HL-60 (cell line): ENCODE measurements around the gene TAF4.

Source experiments
- DNase-seq, 2 experiments: peaks; one replicate each; pipeline ENCODE4 v3.0.0-alpha.2; 2010 to 2020; ENCODE audit warnings: low read depth in 1 of 2, low spot score in 1 of 2
- H3K27ac ChIP-seq: fragments of 250-450 bp; sonication (Bioruptor Pico); replicated peaks from 2 replicates; pipeline ENCODE4 v1.5.1; 2020; ENCODE audit warnings: mild to moderate bottlenecking, moderate library complexity
- H3K27me3 ChIP-seq: fragments of 250-450 bp; sonication (Bioruptor Pico); 2 replicates; pipeline ENCODE4 v1.5.1; 2021; ENCODE audit warnings: mild to moderate bottlenecking, moderate library complexity; ENCODE audit not compliant: insufficient read depth, poor library complexity, severe bottlenecking
- H3K4me3 ChIP-seq: replicated peaks from 2 replicates; pipeline ENCODE4 v1.5.1; 2011; ENCODE audit warnings: mild to moderate bottlenecking, control low read depth, low read length; ENCODE audit not compliant: insufficient read depth
- GABPA ChIP-seq: IDR thresholded peaks from 2 replicates; pipeline ENCODE4 v1.6.1; 2012; ENCODE audit warnings: low read depth
- POLR2AphosphoS5 ChIP-seq: IDR thresholded peaks from 2 replicates; pipeline ENCODE4 v1.6.1; 2012; ENCODE audit warnings: low read depth
- SPI1 ChIP-seq: IDR thresholded peaks from 2 replicates; pipeline ENCODE4 v1.6.1; 2012; ENCODE audit warnings: low read depth, mild to moderate bottlenecking, borderline replicate concordance
- long read RNA-seq: library from polyadenylated mRNA; unstranded; transcript quantifications from one replicate; pipeline ENCODE4 v2.0.0, GENCODE V29; 2020
- TF ChIP-seq, protein P1 (sequence below): IDR thresholded peaks from 2 replicates; pipeline ENCODE4 v1.6.1; 2012; ENCODE audit warnings: low read depth; ENCODE audit not compliant: insufficient replicate concordance
- TF ChIP-seq, protein P2 (sequence below): IDR thresholded peaks from one replicate; pipeline ENCODE4 v1.5.1; 2011; ENCODE audit warnings: low read length, control low read depth, inconsistent platforms; ENCODE audit not compliant: insufficient read depth

TAF4 gene, protein sequence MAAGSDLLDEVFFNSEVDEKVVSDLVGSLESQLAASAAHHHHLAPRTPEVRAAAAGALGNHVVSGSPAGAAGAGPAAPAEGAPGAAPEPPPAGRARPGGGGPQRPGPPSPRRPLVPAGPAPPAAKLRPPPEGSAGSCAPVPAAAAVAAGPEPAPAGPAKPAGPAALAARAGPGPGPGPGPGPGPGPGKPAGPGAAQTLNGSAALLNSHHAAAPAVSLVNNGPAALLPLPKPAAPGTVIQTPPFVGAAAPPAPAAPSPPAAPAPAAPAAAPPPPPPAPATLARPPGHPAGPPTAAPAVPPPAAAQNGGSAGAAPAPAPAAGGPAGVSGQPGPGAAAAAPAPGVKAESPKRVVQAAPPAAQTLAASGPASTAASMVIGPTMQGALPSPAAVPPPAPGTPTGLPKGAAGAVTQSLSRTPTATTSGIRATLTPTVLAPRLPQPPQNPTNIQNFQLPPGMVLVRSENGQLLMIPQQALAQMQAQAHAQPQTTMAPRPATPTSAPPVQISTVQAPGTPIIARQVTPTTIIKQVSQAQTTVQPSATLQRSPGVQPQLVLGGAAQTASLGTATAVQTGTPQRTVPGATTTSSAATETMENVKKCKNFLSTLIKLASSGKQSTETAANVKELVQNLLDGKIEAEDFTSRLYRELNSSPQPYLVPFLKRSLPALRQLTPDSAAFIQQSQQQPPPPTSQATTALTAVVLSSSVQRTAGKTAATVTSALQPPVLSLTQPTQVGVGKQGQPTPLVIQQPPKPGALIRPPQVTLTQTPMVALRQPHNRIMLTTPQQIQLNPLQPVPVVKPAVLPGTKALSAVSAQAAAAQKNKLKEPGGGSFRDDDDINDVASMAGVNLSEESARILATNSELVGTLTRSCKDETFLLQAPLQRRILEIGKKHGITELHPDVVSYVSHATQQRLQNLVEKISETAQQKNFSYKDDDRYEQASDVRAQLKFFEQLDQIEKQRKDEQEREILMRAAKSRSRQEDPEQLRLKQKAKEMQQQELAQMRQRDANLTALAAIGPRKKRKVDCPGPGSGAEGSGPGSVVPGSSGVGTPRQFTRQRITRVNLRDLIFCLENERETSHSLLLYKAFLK
- long read RNA-seq, partial matches to known transcripts = 4 of 7 reads
- long read RNA-seq, other reads (novel, unspliced or antisense) = 3 of 7 reads

DNA sequence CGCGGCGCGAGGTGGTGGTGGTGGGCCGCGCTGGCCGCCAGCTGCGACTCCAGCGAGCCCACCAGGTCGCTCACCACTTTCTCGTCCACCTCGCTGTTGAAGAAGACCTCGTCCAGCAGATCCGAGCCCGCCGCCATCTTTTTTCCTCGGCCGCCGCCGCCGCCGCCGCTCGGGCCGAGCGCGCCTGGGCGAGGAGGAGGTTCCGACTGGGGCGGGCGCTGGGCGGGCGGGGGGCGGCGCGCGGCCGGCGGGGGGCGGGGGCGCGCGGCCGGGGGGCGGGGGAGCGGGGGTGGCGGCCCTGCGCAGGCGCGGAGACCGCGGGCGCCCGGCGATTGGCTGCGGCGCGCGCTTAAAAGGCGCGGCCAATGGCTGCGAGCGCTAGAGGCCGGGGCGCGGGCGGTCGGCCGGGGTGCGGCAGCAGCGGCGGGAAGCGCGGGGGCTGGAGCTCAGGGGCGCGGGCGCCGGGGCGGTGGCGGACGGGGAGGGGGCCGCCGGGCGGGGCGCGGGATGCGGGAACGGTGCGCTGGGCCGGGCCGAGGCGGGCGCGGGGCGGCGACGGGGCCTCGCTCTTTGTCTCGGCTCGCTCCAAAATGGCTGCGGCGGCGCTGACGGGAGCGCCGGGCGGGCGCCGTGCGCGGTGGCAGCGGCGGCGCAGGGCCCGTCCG lies at the start of gene TAF4:
TSS of gene TAF4 (minus strand) at position 208 of the 665 bp plus-strand sequence. CDS start at position 137, 71 bp downstream.
- Histone ChIP-seq H3K27ac (peak within 1 kb of the TSS; percentile 68), H3K4me3 (peak within 1 kb of the TSS; percentile 44), H3K27me3 (no peaks in the 10 kb centered on the region)
- peak; percentile 43 to 63 for DNase-seq
- peak; percentile 90 for TF ChIP-seq POLR2AphosphoS5
- TF ChIP-seq, protein P1, sequence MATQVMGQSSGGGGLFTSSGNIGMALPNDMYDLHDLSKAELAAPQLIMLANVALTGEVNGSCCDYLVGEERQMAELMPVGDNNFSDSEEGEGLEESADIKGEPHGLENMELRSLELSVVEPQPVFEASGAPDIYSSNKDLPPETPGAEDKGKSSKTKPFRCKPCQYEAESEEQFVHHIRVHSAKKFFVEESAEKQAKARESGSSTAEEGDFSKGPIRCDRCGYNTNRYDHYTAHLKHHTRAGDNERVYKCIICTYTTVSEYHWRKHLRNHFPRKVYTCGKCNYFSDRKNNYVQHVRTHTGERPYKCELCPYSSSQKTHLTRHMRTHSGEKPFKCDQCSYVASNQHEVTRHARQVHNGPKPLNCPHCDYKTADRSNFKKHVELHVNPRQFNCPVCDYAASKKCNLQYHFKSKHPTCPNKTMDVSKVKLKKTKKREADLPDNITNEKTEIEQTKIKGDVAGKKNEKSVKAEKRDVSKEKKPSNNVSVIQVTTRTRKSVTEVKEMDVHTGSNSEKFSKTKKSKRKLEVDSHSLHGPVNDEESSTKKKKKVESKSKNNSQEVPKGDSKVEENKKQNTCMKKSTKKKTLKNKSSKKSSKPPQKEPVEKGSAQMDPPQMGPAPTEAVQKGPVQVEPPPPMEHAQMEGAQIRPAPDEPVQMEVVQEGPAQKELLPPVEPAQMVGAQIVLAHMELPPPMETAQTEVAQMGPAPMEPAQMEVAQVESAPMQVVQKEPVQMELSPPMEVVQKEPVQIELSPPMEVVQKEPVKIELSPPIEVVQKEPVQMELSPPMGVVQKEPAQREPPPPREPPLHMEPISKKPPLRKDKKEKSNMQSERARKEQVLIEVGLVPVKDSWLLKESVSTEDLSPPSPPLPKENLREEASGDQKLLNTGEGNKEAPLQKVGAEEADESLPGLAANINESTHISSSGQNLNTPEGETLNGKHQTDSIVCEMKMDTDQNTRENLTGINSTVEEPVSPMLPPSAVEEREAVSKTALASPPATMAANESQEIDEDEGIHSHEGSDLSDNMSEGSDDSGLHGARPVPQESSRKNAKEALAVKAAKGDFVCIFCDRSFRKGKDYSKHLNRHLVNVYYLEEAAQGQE = peak; percentile 62
- no peak for TF ChIP-seq GABPA
- no peak for TF ChIP-seq SPI1
- TF ChIP-seq, protein P2, sequence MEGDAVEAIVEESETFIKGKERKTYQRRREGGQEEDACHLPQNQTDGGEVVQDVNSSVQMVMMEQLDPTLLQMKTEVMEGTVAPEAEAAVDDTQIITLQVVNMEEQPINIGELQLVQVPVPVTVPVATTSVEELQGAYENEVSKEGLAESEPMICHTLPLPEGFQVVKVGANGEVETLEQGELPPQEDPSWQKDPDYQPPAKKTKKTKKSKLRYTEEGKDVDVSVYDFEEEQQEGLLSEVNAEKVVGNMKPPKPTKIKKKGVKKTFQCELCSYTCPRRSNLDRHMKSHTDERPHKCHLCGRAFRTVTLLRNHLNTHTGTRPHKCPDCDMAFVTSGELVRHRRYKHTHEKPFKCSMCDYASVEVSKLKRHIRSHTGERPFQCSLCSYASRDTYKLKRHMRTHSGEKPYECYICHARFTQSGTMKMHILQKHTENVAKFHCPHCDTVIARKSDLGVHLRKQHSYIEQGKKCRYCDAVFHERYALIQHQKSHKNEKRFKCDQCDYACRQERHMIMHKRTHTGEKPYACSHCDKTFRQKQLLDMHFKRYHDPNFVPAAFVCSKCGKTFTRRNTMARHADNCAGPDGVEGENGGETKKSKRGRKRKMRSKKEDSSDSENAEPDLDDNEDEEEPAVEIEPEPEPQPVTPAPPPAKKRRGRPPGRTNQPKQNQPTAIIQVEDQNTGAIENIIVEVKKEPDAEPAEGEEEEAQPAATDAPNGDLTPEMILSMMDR = no peak

DNA sequence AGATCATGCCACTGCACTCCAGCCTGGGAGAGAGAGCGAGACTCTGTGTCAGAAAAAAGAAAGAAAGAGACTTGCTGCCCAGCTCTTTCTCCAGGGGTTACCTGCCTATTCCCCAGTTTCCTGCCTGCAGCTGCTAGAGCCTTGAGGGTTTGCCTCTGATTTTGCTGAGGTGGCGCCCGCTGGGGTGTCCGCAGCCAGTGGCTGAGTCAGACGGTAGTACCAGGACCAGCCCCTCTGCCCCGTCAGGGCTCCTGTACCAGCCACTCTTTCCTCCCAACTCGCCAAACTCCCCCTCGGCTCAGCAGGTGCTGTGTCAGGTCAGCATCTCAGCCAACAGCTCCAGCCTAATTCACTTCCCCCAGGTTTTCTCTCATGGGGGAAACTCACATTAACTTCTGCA lies 49.2 kb upstream of the TAF4 start:
- TF ChIP-seq, protein P2 = no peak
- TF ChIP-seq GABPA = no peak
- TF ChIP-seq, protein P1 = no peak
- no peak for TF ChIP-seq POLR2AphosphoS5
- no peak for TF ChIP-seq SPI1
- DNase-seq = no peak
- H3K27me3 ChIP-seq = no peaks in the 10 kb centered on the region
- H3K4me3 ChIP-seq = no peak overlapping the region
- no peak overlapping the region for H3K27ac ChIP-seq

DNA sequence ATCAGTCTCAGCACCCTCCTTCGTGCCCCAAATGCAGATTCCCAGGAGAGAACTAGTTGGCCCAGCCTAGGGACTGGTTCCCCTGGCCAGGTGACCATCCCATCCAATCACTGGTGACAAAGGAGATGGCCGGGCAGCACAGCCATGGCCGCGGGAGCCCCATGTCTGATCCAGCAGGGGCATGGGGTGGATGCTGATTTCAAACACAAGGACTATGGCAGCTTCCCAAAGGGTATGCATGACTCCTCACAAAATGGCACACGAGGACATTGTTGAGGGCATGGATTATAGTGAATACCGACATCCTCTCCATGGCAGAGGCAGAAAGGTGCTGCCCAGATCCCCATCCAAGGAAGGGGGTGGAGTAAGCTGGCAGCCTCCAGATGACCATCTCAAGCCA lies 46.7 kb upstream of the TAF4 start:
- TF ChIP-seq, protein P1 = no peak
- TF ChIP-seq, protein P2 = no peak
- TF ChIP-seq GABPA (no peak), POLR2AphosphoS5 (no peak)
- H3K4me3 ChIP-seq = no peak overlapping the region
- H3K27me3 ChIP-seq = no peaks in the 10 kb centered on the region
- no peak for DNase-seq
- H3K27ac ChIP-seq = no peak overlapping the region
